Measurements from ENCODE around the gene STAT1.

The STAT1 gene

GRCh38 chr2:191012346-191012745, 1.6 kb downstream of the STAT1 start:
- ATAC-seq: no peak
- TF ChIP-seq CREB5 (CRISPR knock-in tag; IDR thresholded peaks at IDR 0.05; ENCODE audit: low read depth) (no peak), GLIS3 (CRISPR knock-in tag; IDR thresholded peaks at IDR 0.05) (no peak), PPARA (CRISPR knock-in tag; IDR thresholded peaks at IDR 0.05; ENCODE audit: borderline replicate concordance) (no peak), POU6F1 (CRISPR knock-in tag; IDR thresholded peaks at IDR 0.05; ENCODE audit: borderline replicate concordance, low read depth) (no peak), ZC3H10 (CRISPR knock-in tag; IDR thresholded peaks at IDR 0.05) (no peak), TOX (CRISPR knock-in tag; IDR thresholded peaks at IDR 0.05; ENCODE audit: borderline replicate concordance) (no peak), ZFP30 (CRISPR knock-in tag; IDR thresholded peaks at IDR 0.05) (no peak), ZNF70 (CRISPR knock-in tag; IDR thresholded peaks at IDR 0.05) (no peak), BACH2 (CRISPR knock-in tag; IDR thresholded peaks at IDR 0.05; ENCODE audit: borderline replicate concordance) (no peak), ZFP3 (CRISPR knock-in tag; IDR thresholded peaks at IDR 0.05) (no peak), ZNF8 (CRISPR knock-in tag; IDR thresholded peaks at IDR 0.05) (no peak), CSRNP3 (CRISPR knock-in tag; IDR thresholded peaks at IDR 0.05) (no peak), ARNTL (CRISPR knock-in tag; IDR thresholded peaks at IDR 0.05; ENCODE audit: borderline replicate concordance, low read depth) (no peak), SNAI2 (CRISPR knock-in tag; IDR thresholded peaks at IDR 0.05) (no peak), PATZ1 (CRISPR knock-in tag; IDR thresholded peaks at IDR 0.05; ENCODE audit: borderline replicate concordance) (no peak)

GRCh38 chr2:191010887-191011885, 2.8 kb downstream of the STAT1 start:
- no peak for ATAC-seq
- TF ChIP-seq ESRRG (CRISPR knock-in tag; IDR thresholded peaks at IDR 0.05) (no peak), BACH2 (CRISPR knock-in tag; IDR thresholded peaks at IDR 0.05; ENCODE audit: borderline replicate concordance) (no peak), CREB5 (CRISPR knock-in tag; IDR thresholded peaks at IDR 0.05; ENCODE audit: low read depth) (no peak), PATZ1 (CRISPR knock-in tag; IDR thresholded peaks at IDR 0.05; ENCODE audit: borderline replicate concordance) (no peak)

GRCh38 chr2:191009541-191010374, 4.2 kb downstream of the STAT1 start:
- no peak for ATAC-seq
- TF ChIP-seq SNAI2 (CRISPR knock-in tag; IDR thresholded peaks at IDR 0.05) (no peak), TOX (CRISPR knock-in tag; IDR thresholded peaks at IDR 0.05; ENCODE audit: borderline replicate concordance) (no peak), ZNF70 (CRISPR knock-in tag; IDR thresholded peaks at IDR 0.05) (no peak)
